Fibroblast of pulmonary artery (primary cell): ENCODE measurements around the gene SLC7A6.

Source experiments
- DNase-seq: peaks from one replicate; pipeline ENCODE4 v3.0.0-alpha.2; 2010; ENCODE audit warnings: low read depth
- H3K4me3 ChIP-seq: replicated peaks from 2 replicates; pipeline ENCODE4 v1.5.1; 2011; ENCODE audit warnings: low read depth, mild to moderate bottlenecking, control low read depth, low read length, moderate library complexity
- CTCF ChIP-seq: IDR thresholded peaks from 2 replicates; pipeline ENCODE4 v1.5.1; 2011; ENCODE audit warnings: mild to moderate bottlenecking, control low read depth, low read length, inconsistent platforms; ENCODE audit errors: missing control alignments

Gene SLC7A6

GRCh38 chr16:68223072-68223471, 41.3 kb upstream of the SLC7A6 start:
- H3K4me3 ChIP-seq: no peak overlapping the region
- no peak for DNase-seq
- TF ChIP-seq CTCF: no peak

- no peak for TF ChIP-seq CTCF
- DNase-seq: no peak
- H3K4me3 ChIP-seq: no peak overlapping the region
These were observed 38.2 kb upstream of the SLC7A6 start for GRCh38 chr16:68226116-68226515.

GRCh38 chr16:68227183-68227793, 37.0 kb upstream of the SLC7A6 start:
- no peak for DNase-seq
- no peak for TF ChIP-seq CTCF
- H3K4me3 ChIP-seq: no peak overlapping the region

GRCh38 chr16:68227850-68228553, 36.3 kb upstream of the SLC7A6 start:
- no peak for DNase-seq
- TF ChIP-seq CTCF: no peak
- H3K4me3 ChIP-seq: no peak overlapping the region

GRCh38 chr16:68228652-68229051, 35.7 kb upstream of the SLC7A6 start:
- no peak for DNase-seq
- no peak for TF ChIP-seq CTCF
- no peak overlapping the region for H3K4me3 ChIP-seq

- no peak overlapping the region for H3K4me3 ChIP-seq
- peak; percentile 94 for TF ChIP-seq CTCF
- peak; percentile 76 for DNase-seq
These were observed 34.7 kb upstream of the SLC7A6 start for GRCh38 chr16:68229431-68230175.
